SK-N-SH treated with all-trans-retinoic acid at 6 μM for 48 hours (cell line): Measurements from ENCODE around the gene TOPBP1.

ENCODE experiments used
- ATAC-seq: fragments of 200-7000 bp; cut with Tn5 transposase; 3 replicates; pipeline ENCODE4 v1.9.1; 2020; ENCODE audit warnings: mild to moderate bottlenecking, moderate library complexity
- ARNTL ChIP-seq: fragments of 450-650 bp; formaldehyde crosslinking; IDR thresholded peaks from 2 replicates; pipeline ENCODE4 v1.5.0; 2020; ENCODE audit warnings: low read depth, mild to moderate bottlenecking, moderate library complexity, borderline replicate concordance
- BACH2 ChIP-seq: fragments of 250-450 bp; sonication (Bioruptor Pico); IDR thresholded peaks from 2 replicates; pipeline ENCODE4 v1.9.0; 2021; ENCODE audit warnings: mild to moderate bottlenecking, borderline replicate concordance
- CSDC2 ChIP-seq: fragments of 250-450 bp; sonication (Bioruptor Pico); IDR thresholded peaks from 2 replicates; pipeline ENCODE4 v1.5.0; 2020; ENCODE audit warnings: mild to moderate bottlenecking, moderate library complexity
- ESRRG ChIP-seq: fragments of 250-450 bp; sonication (Bioruptor Pico); IDR thresholded peaks from 2 replicates; pipeline ENCODE4 v1.6.1; 2021; ENCODE audit warnings: mild to moderate bottlenecking
- GLIS3 ChIP-seq: fragments of 250-450 bp; sonication (Bioruptor Pico); IDR thresholded peaks from 2 replicates; pipeline ENCODE4 v1.5.0; 2020; ENCODE audit warnings: mild to moderate bottlenecking, moderate library complexity
- OSR1 ChIP-seq: fragments of 250-450 bp; sonication (Bioruptor Pico); IDR thresholded peaks from 2 replicates; pipeline ENCODE4 v1.8.0; 2022; ENCODE audit warnings: moderate library complexity, mild to moderate bottlenecking, inconsistent platforms
- SNAI2 ChIP-seq: fragments of 250-450 bp; sonication (Bioruptor Pico); IDR thresholded peaks from 2 replicates; pipeline ENCODE4 v1.5.0; 2020; ENCODE audit warnings: mild to moderate bottlenecking, moderate library complexity
- TCF4 ChIP-seq: fragments of 250-450 bp; sonication (Bioruptor Pico); IDR thresholded peaks from 2 replicates; pipeline ENCODE4 v1.8.0; 2021; ENCODE audit warnings: mild to moderate bottlenecking, moderate library complexity, borderline replicate concordance
- TOX ChIP-seq: fragments of 250-450 bp; sonication (Bioruptor Pico); IDR thresholded peaks from 2 replicates; pipeline ENCODE4 v1.8.0; 2021; ENCODE audit warnings: mild to moderate bottlenecking, moderate library complexity, borderline replicate concordance
- ZFP3 ChIP-seq: fragments of 250-450 bp; sonication (Bioruptor Pico); IDR thresholded peaks from 2 replicates; pipeline ENCODE4 v1.5.0; 2020; ENCODE audit warnings: mild to moderate bottlenecking, moderate library complexity
- ZFP30 ChIP-seq: fragments of 450-650 bp; formaldehyde crosslinking; IDR thresholded peaks from 2 replicates; pipeline ENCODE4 v1.5.0; 2022; ENCODE audit warnings: mild to moderate bottlenecking, moderate library complexity
- ZNF565 ChIP-seq: fragments of 450-650 bp; formaldehyde crosslinking; conservative IDR thresholded peaks from 2 replicates; pipeline ENCODE4 v1.5.0; 2020; ENCODE audit warnings: low read depth, mild to moderate bottlenecking, moderate library complexity
- ZNF70 ChIP-seq: fragments of 450-650 bp; formaldehyde crosslinking; IDR thresholded peaks from 2 replicates; pipeline ENCODE4 v1.5.0; 2020; ENCODE audit warnings: mild to moderate bottlenecking, moderate library complexity
- ZNF8 ChIP-seq: fragments of 450-650 bp; formaldehyde crosslinking; IDR thresholded peaks from 2 replicates; pipeline ENCODE4 v1.5.0; 2020; ENCODE audit warnings: mild to moderate bottlenecking, moderate library complexity
- TF ChIP-seq, protein P1 (sequence below): fragments of 250-450 bp; sonication (Bioruptor Pico); IDR thresholded peaks from 2 replicates; pipeline ENCODE4 v1.5.1; 2021; ENCODE audit warnings: mild to moderate bottlenecking, moderate library complexity
- TF ChIP-seq, protein P2 (sequence below): fragments of 250-450 bp; sonication (Bioruptor Pico); IDR thresholded peaks from 2 replicates; pipeline ENCODE4 v1.5.0; 2020; ENCODE audit warnings: mild to moderate bottlenecking, moderate library complexity
- TF ChIP-seq, protein P3 (sequence below): fragments of 250-450 bp; sonication (Bioruptor Pico); IDR thresholded peaks from 2 replicates; pipeline ENCODE4 v1.8.0; 2021; ENCODE audit warnings: low read depth, mild to moderate bottlenecking, moderate library complexity, borderline replicate concordance
- TF ChIP-seq, protein P4 (sequence below): fragments of 250-450 bp; sonication (Bioruptor Pico); IDR thresholded peaks from 2 replicates; pipeline ENCODE4 v1.8.0; 2020; ENCODE audit warnings: mild to moderate bottlenecking, moderate library complexity, borderline replicate concordance
- TF ChIP-seq, protein P5 (sequence below): fragments of 250-450 bp; sonication (Bioruptor Pico); IDR thresholded peaks from 2 replicates; pipeline ENCODE4 v1.5.1; 2020; ENCODE audit warnings: low read depth, mild to moderate bottlenecking, moderate library complexity

The TOPBP1 gene

DNA sequence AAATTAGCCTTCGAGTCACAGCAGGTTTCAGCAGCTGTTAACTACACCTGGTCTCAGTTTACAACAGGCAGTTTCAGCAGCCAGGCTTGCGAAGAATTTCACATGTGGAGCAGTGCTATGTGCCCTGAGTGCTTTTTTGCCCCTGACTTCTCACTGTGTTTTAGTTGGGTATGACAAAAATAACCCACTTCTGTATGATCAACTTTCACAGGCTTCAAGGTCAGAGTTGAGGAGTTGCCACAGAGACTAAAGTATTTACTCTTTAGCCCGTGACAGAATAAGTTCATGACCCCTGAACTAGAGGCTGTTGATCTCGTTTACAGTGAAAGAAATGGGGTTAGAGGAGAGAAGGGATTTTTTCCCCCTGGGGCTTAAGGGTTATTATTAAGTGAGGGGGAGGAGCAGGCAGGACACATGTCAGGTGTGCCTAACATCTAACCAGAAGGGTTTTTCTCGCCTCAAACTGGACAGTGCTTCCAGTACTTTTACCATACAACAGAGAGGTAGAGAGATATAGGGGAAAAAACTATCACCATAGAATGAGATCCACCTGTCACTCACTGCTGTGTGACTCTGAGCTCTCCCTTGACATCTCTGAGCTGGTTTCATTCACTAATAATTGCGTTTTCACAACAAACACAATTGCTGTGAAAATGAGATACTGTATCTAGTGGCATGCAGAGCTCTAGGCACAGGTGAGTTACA, 14.0 kb upstream of the TOPBP1 start:
- TF ChIP-seq, protein P1, sequence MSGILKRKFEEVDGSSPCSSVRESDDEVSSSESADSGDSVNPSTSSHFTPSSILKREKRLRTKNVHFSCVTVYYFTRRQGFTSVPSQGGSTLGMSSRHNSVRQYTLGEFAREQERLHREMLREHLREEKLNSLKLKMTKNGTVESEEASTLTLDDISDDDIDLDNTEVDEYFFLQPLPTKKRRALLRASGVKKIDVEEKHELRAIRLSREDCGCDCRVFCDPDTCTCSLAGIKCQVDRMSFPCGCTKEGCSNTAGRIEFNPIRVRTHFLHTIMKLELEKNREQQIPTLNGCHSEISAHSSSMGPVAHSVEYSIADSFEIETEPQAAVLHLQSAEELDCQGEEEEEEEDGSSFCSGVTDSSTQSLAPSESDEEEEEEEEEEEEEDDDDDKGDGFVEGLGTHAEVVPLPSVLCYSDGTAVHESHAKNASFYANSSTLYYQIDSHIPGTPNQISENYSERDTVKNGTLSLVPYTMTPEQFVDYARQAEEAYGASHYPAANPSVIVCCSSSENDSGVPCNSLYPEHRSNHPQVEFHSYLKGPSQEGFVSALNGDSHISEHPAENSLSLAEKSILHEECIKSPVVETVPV (CRISPR knock-in tag) = no peak
- TF ChIP-seq ZNF565 = no peak
- TF ChIP-seq, protein P2, sequence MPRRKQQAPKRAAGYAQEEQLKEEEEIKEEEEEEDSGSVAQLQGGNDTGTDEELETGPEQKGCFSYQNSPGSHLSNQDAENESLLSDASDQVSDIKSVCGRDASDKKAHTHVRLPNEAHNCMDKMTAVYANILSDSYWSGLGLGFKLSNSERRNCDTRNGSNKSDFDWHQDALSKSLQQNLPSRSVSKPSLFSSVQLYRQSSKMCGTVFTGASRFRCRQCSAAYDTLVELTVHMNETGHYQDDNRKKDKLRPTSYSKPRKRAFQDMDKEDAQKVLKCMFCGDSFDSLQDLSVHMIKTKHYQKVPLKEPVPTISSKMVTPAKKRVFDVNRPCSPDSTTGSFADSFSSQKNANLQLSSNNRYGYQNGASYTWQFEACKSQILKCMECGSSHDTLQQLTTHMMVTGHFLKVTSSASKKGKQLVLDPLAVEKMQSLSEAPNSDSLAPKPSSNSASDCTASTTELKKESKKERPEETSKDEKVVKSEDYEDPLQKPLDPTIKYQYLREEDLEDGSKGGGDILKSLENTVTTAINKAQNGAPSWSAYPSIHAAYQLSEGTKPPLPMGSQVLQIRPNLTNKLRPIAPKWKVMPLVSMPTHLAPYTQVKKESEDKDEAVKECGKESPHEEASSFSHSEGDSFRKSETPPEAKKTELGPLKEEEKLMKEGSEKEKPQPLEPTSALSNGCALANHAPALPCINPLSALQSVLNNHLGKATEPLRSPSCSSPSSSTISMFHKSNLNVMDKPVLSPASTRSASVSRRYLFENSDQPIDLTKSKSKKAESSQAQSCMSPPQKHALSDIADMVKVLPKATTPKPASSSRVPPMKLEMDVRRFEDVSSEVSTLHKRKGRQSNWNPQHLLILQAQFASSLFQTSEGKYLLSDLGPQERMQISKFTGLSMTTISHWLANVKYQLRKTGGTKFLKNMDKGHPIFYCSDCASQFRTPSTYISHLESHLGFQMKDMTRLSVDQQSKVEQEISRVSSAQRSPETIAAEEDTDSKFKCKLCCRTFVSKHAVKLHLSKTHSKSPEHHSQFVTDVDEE (CRISPR knock-in tag) = no peak
- no peak for TF ChIP-seq ARNTL (CRISPR knock-in tag)
- TF ChIP-seq ZNF70 (CRISPR knock-in tag) = no peak
- no peak for TF ChIP-seq ZFP30
- TF ChIP-seq, protein P3, sequence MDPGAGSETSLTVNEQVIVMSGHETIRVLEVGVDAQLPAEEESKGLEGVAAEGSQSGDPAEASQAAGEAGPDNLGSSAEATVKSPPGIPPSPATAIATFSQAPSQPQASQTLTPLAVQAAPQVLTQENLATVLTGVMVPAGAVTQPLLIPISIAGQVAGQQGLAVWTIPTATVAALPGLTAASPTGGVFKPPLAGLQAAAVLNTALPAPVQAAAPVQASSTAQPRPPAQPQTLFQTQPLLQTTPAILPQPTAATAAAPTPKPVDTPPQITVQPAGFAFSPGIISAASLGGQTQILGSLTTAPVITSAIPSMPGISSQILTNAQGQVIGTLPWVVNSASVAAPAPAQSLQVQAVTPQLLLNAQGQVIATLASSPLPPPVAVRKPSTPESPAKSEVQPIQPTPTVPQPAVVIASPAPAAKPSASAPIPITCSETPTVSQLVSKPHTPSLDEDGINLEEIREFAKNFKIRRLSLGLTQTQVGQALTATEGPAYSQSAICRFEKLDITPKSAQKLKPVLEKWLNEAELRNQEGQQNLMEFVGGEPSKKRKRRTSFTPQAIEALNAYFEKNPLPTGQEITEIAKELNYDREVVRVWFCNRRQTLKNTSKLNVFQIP (CRISPR knock-in tag) = no peak
- TF ChIP-seq, protein P4, sequence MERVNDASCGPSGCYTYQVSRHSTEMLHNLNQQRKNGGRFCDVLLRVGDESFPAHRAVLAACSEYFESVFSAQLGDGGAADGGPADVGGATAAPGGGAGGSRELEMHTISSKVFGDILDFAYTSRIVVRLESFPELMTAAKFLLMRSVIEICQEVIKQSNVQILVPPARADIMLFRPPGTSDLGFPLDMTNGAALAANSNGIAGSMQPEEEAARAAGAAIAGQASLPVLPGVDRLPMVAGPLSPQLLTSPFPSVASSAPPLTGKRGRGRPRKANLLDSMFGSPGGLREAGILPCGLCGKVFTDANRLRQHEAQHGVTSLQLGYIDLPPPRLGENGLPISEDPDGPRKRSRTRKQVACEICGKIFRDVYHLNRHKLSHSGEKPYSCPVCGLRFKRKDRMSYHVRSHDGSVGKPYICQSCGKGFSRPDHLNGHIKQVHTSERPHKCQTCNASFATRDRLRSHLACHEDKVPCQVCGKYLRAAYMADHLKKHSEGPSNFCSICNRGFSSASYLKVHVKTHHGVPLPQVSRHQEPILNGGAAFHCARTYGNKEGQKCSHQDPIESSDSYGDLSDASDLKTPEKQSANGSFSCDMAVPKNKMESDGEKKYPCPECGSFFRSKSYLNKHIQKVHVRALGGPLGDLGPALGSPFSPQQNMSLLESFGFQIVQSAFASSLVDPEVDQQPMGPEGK (CRISPR knock-in tag) = no peak
- no peak for ATAC-seq

DNA sequence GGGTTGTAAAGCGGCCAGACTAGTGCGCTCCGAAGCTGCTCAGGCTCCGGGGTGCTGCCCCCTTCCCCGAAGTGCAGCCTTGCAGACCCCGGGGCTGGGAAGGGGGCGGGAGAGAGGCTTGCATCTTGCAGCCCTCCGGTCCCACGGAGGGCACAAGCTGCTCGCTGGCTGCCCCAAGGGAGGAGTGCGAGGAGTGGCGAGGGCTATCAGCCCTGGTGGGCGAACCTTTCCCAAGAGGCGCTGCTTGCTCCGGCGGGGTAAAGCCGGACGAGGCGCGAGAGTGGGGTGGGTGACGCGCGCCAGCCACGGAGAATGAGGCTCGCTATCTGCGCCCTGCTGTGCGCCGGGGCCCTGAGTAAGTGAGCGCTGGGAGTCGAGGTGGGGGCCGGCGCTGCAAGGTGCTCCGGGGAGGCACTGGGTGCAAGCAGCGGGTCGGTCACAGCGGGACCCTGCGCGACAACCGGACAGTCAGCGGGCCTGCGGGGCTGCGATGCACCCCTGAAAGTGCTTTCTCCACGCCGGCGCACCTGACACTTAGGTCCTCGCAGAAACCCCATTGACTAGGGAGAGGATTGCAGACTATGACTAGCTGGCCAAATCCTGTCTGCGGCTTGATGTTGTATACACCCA, 12.7 kb upstream of the TOPBP1 start:
- TF ChIP-seq, protein P2 (CRISPR knock-in tag) = no peak
- TF ChIP-seq ZFP3 (CRISPR knock-in tag) (no peak), ESRRG (CRISPR knock-in tag) (no peak), ZNF565 (no peak), OSR1 (CRISPR knock-in tag) (no peak), BACH2 (CRISPR knock-in tag) (no peak), ZFP30 (no peak), TOX (no peak), SNAI2 (no peak), ZNF8 (no peak), TCF4 (CRISPR knock-in tag) (no peak), CSDC2 (CRISPR knock-in tag) (no peak), ARNTL (CRISPR knock-in tag) (no peak), ZNF70 (CRISPR knock-in tag) (no peak), GLIS3 (CRISPR knock-in tag) (no peak)
- TF ChIP-seq, protein P1 (CRISPR knock-in tag) = no peak
- TF ChIP-seq, protein P3 (CRISPR knock-in tag) = no peak
- TF ChIP-seq, protein P5, sequence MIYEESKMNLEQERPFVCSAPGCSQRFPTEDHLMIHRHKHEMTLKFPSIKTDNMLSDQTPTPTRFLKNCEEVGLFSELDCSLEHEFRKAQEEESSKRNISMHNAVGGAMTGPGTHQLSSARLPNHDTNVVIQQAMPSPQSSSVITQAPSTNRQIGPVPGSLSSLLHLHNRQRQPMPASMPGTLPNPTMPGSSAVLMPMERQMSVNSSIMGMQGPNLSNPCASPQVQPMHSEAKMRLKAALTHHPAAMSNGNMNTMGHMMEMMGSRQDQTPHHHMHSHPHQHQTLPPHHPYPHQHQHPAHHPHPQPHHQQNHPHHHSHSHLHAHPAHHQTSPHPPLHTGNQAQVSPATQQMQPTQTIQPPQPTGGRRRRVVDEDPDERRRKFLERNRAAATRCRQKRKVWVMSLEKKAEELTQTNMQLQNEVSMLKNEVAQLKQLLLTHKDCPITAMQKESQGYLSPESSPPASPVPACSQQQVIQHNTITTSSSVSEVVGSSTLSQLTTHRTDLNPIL (CRISPR knock-in tag) = no peak

More for the DNA sequence above, 12.7 kb upstream of the TOPBP1 start:
- ATAC-seq = peak; percentile 70
